ENCODE data around the gene ANKRD2. TPM values are rescaled to one million over a fixed set of nuclear protein-coding genes. Genes with fewer than 3 reads are reported as not detected.

ANKRD2 gene
- total RNA-seq, 6 donors from 2014 or later = 0.67 to 2.4 (median 1.1) TPM; not detected in 1

GRCh38 chr10:97584060-97584797 lies 11.7 kb downstream of the ANKRD2 start, which contains the start of gene HOGA1:
HOGA1 (plus strand) TSS chr10:97584389; CDS start chr10:97584704, 315 bp downstream.
- no peak within 1 kb of the TSS for H3K4me3 ChIP-seq
- peak within 1 kb of the TSS in 2 of 4 donors; percentile 39 to 45 for H3K27ac ChIP-seq
- TF ChIP-seq EP300 (IDR thresholded peaks at IDR 0.05) = no peak
- TF ChIP-seq CTCF (IDR thresholded peaks at IDR 0.05) = no peak
- TF ChIP-seq POLR2A (IDR thresholded peaks at IDR 0.05) = no peak
- no peak for TF ChIP-seq POLR2AphosphoS5 (IDR thresholded peaks at IDR 0.05)
- no peaks in the 10 kb centered on the region for H3K27me3 ChIP-seq
- WGBS, 2 donors = 50 to 80% methylated on average over 1 to 5 of the region's 5 CpGs
- no peaks in the 10 kb centered on the region for H3K36me3 ChIP-seq
- peak; percentile 54 to 68 for ATAC-seq (ENCODE audit: low FRiP score in 2 of 2)
- DNase-seq = peak in 1 of 2 donors; percentile 50
- no peaks in the 10 kb centered on the region for H3K9me3 ChIP-seq
- H3K4me1 ChIP-seq = peaks cover 0 to 6% (median 0%) of the 10 kb centered on the region in 4 donors

- H3K27me3 ChIP-seq = no peaks in the 10 kb centered on the region
- H3K9me3 ChIP-seq = no peaks in the 10 kb centered on the region
- ATAC-seq (ENCODE audit: low FRiP score in 2 of 2) (no peak), DNase-seq (no peak)
- no peaks in the 10 kb centered on the region for H3K36me3 ChIP-seq
- 83 to 90% methylated on average over 5 of the region's 5 CpGs for WGBS, 2 donors
- peaks cover 0 to 6% (median 0%) of the 10 kb centered on the region in 4 donors for H3K4me1 ChIP-seq
- TF ChIP-seq POLR2A (IDR thresholded peaks at IDR 0.05) (no peak), EP300 (IDR thresholded peaks at IDR 0.05) (no peak), CTCF (IDR thresholded peaks at IDR 0.05) (no peak), POLR2AphosphoS5 (IDR thresholded peaks at IDR 0.05) (no peak)
- H3K4me3 ChIP-seq = no peak overlapping the region
- H3K27ac ChIP-seq = peak overlapping the region in 2 of 4 donors; percentile 39 to 45
Measured at GRCh38 chr10:97584798-97585438, 12.3 kb downstream of the ANKRD2 start.

DNA sequence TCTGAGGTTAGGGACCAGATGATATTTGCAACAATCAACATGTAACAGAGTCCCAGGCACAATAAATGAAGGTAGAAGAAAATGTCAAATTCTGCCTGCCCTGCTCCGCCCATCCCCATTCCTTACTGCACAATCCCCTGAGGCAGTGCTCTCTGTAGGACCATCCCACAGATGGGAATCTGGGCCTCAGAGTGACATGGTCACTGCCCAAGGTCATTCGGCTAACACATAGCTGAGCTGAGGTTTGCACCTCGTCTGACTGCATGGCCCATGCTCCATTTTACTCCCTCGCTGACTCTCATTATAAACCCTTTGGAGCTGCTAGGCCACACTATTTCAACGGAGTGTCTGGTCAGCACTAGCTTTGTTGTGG lies 12.8 kb downstream of the ANKRD2 start:
- no peak for ATAC-seq (ENCODE audit: low FRiP score in 2 of 2)
- Histone ChIP-seq H3K27ac (no peak overlapping the region), H3K9me3 (no peaks in the 10 kb centered on the region), H3K4me1 (peaks cover 0 to 6% (median 0%) of the 10 kb centered on the region in 4 donors), H3K36me3 (no peaks in the 10 kb centered on the region), H3K27me3 (no peaks in the 10 kb centered on the region), H3K4me3 (no peak overlapping the region)
- no peak for DNase-seq
- TF ChIP-seq CTCF (IDR thresholded peaks at IDR 0.05) (no peak), EP300 (IDR thresholded peaks at IDR 0.05) (no peak), POLR2AphosphoS5 (IDR thresholded peaks at IDR 0.05) (no peak)
- 90 to 91% methylated on average over 5 of the region's 5 CpGs for WGBS, 2 donors

GRCh38 chr10:97587183-97587582 lies 14.6 kb downstream of the ANKRD2 start:
- H3K27ac ChIP-seq = no peak overlapping the region
- 87 to 96% methylated on average over 2 of the region's 2 CpGs for WGBS, 2 donors
- no peaks in the 10 kb centered on the region for H3K27me3 ChIP-seq
- peaks cover 0 to 6% (median 0%) of the 10 kb centered on the region in 4 donors for H3K4me1 ChIP-seq
- ATAC-seq (ENCODE audit: low FRiP score in 2 of 2) = no peak
- TF ChIP-seq EP300 (IDR thresholded peaks at IDR 0.05) (no peak), CTCF (IDR thresholded peaks at IDR 0.05) (no peak), POLR2A (IDR thresholded peaks at IDR 0.05) (no peak)
- H3K4me3 ChIP-seq = no peak overlapping the region
- no peaks in the 10 kb centered on the region for H3K36me3 ChIP-seq
- no peaks in the 10 kb centered on the region for H3K9me3 ChIP-seq
- DNase-seq = no peak
